Body of pancreas (tissue), 4 donors: Measurements from ENCODE around the gene PPIL1.

Experiments used
- POLR2A ChIP-seq, 3 donors: fragments of 450-650 bp; IDR thresholded peaks; one replicate each; pipeline ENCODE4 v1.6.1; 2016; ENCODE audit warnings: antibody characterized with exemption in 3 of 3, mild to moderate bottlenecking in 2 of 3
- TF ChIP-seq, protein P1 (sequence below), 7 experiments: fragments of 450-650 bp in 4 of 7; fragments of 200-600 bp in 3 of 7; sonication (generic) in 3 of 7; IDR thresholded peaks; one replicate each; pipeline ENCODE4 v1.5.1; 2016 to 2019; ENCODE audit warnings: antibody characterized with exemption in 7 of 7

GRCh38 chr6:36814249-36814648 is 60.4 kb downstream of the PPIL1 start:
- no peak for TF ChIP-seq POLR2A (IDR thresholded peaks at IDR 0.05)
- TF ChIP-seq, protein P1, sequence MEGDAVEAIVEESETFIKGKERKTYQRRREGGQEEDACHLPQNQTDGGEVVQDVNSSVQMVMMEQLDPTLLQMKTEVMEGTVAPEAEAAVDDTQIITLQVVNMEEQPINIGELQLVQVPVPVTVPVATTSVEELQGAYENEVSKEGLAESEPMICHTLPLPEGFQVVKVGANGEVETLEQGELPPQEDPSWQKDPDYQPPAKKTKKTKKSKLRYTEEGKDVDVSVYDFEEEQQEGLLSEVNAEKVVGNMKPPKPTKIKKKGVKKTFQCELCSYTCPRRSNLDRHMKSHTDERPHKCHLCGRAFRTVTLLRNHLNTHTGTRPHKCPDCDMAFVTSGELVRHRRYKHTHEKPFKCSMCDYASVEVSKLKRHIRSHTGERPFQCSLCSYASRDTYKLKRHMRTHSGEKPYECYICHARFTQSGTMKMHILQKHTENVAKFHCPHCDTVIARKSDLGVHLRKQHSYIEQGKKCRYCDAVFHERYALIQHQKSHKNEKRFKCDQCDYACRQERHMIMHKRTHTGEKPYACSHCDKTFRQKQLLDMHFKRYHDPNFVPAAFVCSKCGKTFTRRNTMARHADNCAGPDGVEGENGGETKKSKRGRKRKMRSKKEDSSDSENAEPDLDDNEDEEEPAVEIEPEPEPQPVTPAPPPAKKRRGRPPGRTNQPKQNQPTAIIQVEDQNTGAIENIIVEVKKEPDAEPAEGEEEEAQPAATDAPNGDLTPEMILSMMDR (IDR thresholded peaks at IDR 0.05) = no peak
